B cell (primary cell): ENCODE results near the gene LAMC2. TPM values are rescaled to one million over a fixed set of nuclear protein-coding genes. Genes with fewer than 3 reads are reported as not detected.

Experiments used
- ATAC-seq: fragments of 200-7000 bp; cut with Tn5 transposase; one replicate; pipeline ENCODE4 v1.10.0; 2021; ENCODE audit warnings: low read depth, mild to moderate bottlenecking, moderate number of reproducible peaks, moderate library complexity
- CTCF ChIA-PET: fragments of 350-600 bp; sonication (Branson Sonifier 250); formaldehyde crosslinking; loops from one replicate; lab custom pipeline; 2021; ENCODE audit warnings: antibody characterized with exemption, inconsistent platforms; lab: Charles Lee
- POLR2A ChIA-PET: fragments of 350-600 bp; sonication (Branson Sonifier 250); formaldehyde crosslinking; loops from one replicate; lab custom pipeline; 2021; ENCODE audit warnings: antibody characterized with exemption; lab: Charles Lee
- DNase-seq: peaks from one replicate; pipeline ENCODE4 v3.0.0; 2013
- H2AFZ ChIP-seq: 2 replicates; pipeline ENCODE4 v1.6.1; 2012; ENCODE audit warnings: mild to moderate bottlenecking, low read depth, low read length; ENCODE audit not compliant: insufficient read depth, poor library complexity, severe bottlenecking
- H3K27ac ChIP-seq, 2 donors: 1 replicate in 1 of 2; 2 replicates in 1 of 2; pipeline ENCODE4 v1.5.1; 2012 to 2013; ENCODE audit warnings: low read length in 2 of 2, mild to moderate bottlenecking in 2 of 2, moderate library complexity in 1 of 2
- H3K27me3 ChIP-seq, 4 experiments: fragments of 200-600 bp in 1 of 4; sonication (generic) in 1 of 4; replicated peaks in 1 of 4; 1 replicate in 2 of 4; 2 replicates in 2 of 4; pipeline versions ENCODE4 v1.6.1 to v1.7.0; 2013 to 2016; ENCODE audit warnings: low read length in 3 of 4, mild to moderate bottlenecking in 2 of 4, mixed read lengths in 1 of 4, moderate library complexity in 1 of 4; ENCODE audit not compliant: insufficient read depth in 4 of 4, control insufficient read depth in 3 of 4; ENCODE audit errors: control extremely low read depth in 1 of 4
- H3K36me3 ChIP-seq, 2 experiments: replicated peaks in 1 of 2; 1 replicate in 1 of 2; 2 replicates in 1 of 2; pipeline versions ENCODE4 v1.6.1 to v1.7.1; 2013; ENCODE audit warnings: low read length in 1 of 2; ENCODE audit not compliant: insufficient read depth in 2 of 2, control insufficient read depth in 1 of 2; ENCODE audit errors: control extremely low read depth in 1 of 2, extremely low read depth in 1 of 2
- H3K4me1 ChIP-seq, 2 donors: fragments of 200-600 bp in 1 of 2; sonication (generic) in 1 of 2; 1 replicate in 1 of 2; 2 replicates in 1 of 2; pipeline versions ENCODE4 v1.5.1 to v1.6.1; 2013 to 2017; ENCODE audit warnings: low read length in 2 of 2; ENCODE audit not compliant: control insufficient read depth in 2 of 2, insufficient read depth in 2 of 2
- H3K4me2 ChIP-seq: replicated peaks from 2 replicates; pipeline ENCODE3; 2012; ENCODE audit warnings: mild to moderate bottlenecking, low read depth, low read length; ENCODE audit not compliant: poor library complexity, severe bottlenecking
- H3K4me3 ChIP-seq, 5 experiments: fragments of 200-600 bp in 1 of 5; sonication (generic) in 1 of 5; 1 replicate in 3 of 5; 2 replicates in 2 of 5; pipeline versions ENCODE4 v1.5.1 to v1.7.0; 2011 to 2016; ENCODE audit warnings: low read length in 4 of 5, mild to moderate bottlenecking in 4 of 5, low read depth in 2 of 5, control low read depth in 1 of 5, moderate library complexity in 1 of 5; ENCODE audit not compliant: insufficient read depth in 1 of 5; ENCODE audit errors: control extremely low read depth in 1 of 5, extremely low read depth in 1 of 5
- H3K79me2 ChIP-seq: fragments of 200-600 bp; sonication (generic); one replicate; pipeline ENCODE4 v1.6.0; 2016; ENCODE audit warnings: low read length; ENCODE audit not compliant: control insufficient read depth, insufficient read depth
- H3K9ac ChIP-seq: fragments of 200-600 bp; sonication (generic); 2 replicates; pipeline ENCODE4 v1.6.1; 2017; ENCODE audit warnings: mild to moderate bottlenecking, low read length, moderate library complexity
- H3K9me3 ChIP-seq, 3 donors: one replicate each; pipeline versions ENCODE4 v1.6.1 to v1.7.1; 2013; ENCODE audit warnings: low read length in 2 of 3; ENCODE audit not compliant: control insufficient read depth in 2 of 3, insufficient read depth in 1 of 3; ENCODE audit errors: control extremely low read depth in 1 of 3
- H4K20me1 ChIP-seq: 2 replicates; pipeline ENCODE4 v1.6.0; 2012; ENCODE audit warnings: mild to moderate bottlenecking, low read length; ENCODE audit not compliant: insufficient read depth, control insufficient read depth, poor library complexity, severe bottlenecking
- H3K27ac Mint-ChIP-seq: one replicate; pipeline ENCODE4 v1.8.0; 2021; ENCODE audit warnings: mixed read lengths
- H3K27me3 Mint-ChIP-seq: one replicate; pipeline ENCODE4 v1.8.0; 2021; ENCODE audit warnings: mixed read lengths
- H3K4me1 Mint-ChIP-seq: one replicate; pipeline ENCODE4 v1.8.0; 2021; ENCODE audit warnings: mixed read lengths
- H3K4me3 Mint-ChIP-seq: one replicate; pipeline ENCODE4 v1.8.0; 2021; ENCODE audit warnings: mixed read lengths
- H3K9me3 Mint-ChIP-seq: one replicate; pipeline ENCODE4 v1.8.0; 2022; ENCODE audit warnings: mixed read lengths; ENCODE audit not compliant: insufficient read depth
- EZH2 ChIP-seq: IDR thresholded peaks from 2 replicates; pipeline ENCODE4 v1.6.1; 2012; ENCODE audit warnings: borderline replicate concordance, low read depth, mild to moderate bottlenecking, moderate library complexity, low read length; ENCODE audit not compliant: insufficient read depth, poor library complexity, severe bottlenecking
- WGBS: methylation state at CpG from one replicate; pipeline ENCODE4 v1.1.5; 2013; ENCODE audit warnings: missing lambda C conversion rate; ENCODE audit not compliant: insufficient coverage; 5-methylcytosine and 5-hydroxymethylcytosine counted together
- intact Hi-C: fragments of 100-400 bp; cut with micrococcal nuclease; formaldehyde crosslinking; loops from one replicate; pipeline ENCODE4 v1.10.0; 2022
- polyA plus RNA-seq: library from polyadenylated mRNA; depleted of rRNA; stranded (reverse); fragments of >200 nt; gene quantifications from 2 replicates; pipeline ENCODE4 v1.2.3, GENCODE V29; 2012
- total RNA-seq, 2 donors: library from RNA; stranded (reverse); fragments of 120-200 nt in 1 of 2; gene quantifications; 1 replicate in 1 of 2; 2 replicates in 1 of 2; pipeline versions ENCODE4 v1.2.3 to v1.2.4, GENCODE V29; 2013 to 2022
- TF ChIP-seq, protein P1 (sequence below): fragments of 200-600 bp; IDR thresholded peaks from one replicate; pipeline ENCODE4 v1.8.0; 2022; ENCODE audit warnings: antibody characterized with exemption, mild to moderate bottlenecking

LAMC2 gene
- total and polyA plus RNA-seq, 2 donors (not counting 1 experiment from before 2014, with no cell fraction given) = not detected

DNA sequence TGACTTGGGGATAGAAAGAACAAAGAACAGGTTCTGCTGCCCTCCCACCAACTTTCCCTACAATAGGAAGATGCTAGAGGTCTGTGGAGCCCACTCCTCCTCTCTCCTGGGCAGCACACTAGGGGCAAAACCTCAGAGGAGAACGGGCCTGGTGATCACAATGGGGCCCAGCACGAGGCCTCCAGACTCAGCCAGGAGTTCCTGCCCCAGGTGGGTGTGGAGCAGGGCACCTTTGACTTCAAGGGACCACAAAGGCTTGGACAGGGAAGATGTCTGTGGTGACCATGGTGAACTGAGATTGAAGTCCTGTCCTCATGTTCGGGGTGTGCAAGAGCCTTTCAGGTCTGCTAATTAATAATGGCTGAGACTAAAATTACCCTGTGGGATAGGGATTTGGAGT is 88.8 kb downstream of the LAMC2 start:
- H3K9ac ChIP-seq = no peak overlapping the region
- intact Hi-C loops = no loop called here
- H3K79me2 ChIP-seq = no peaks in the 10 kb centered on the region
- no peaks in the 10 kb centered on the region for H3K9me3 Mint-ChIP-seq
- H3K27me3 ChIP-seq = peaks cover 0 to 4% (median 0%) of the 10 kb centered on the region in 4 experiments
- H3K9me3 ChIP-seq = no peaks in the 10 kb centered on the region
- no peak overlapping the region for H3K4me3 ChIP-seq
- no peaks in the 10 kb centered on the region for H4K20me1 ChIP-seq
- H3K4me1 Mint-ChIP-seq = no peaks in the 10 kb centered on the region
- ChIA-PET CTCF (no interaction called here), POLR2A (no interaction called here)
- H3K36me3 ChIP-seq = no peaks in the 10 kb centered on the region
- no peak overlapping the region for H3K4me2 ChIP-seq
- no peak overlapping the region for H2AFZ ChIP-seq
- no peak overlapping the region for H3K27ac Mint-ChIP-seq
- H3K27me3 Mint-ChIP-seq = peaks cover 13% of the 10 kb centered on the region
- no peaks in the 10 kb centered on the region for H3K4me1 ChIP-seq
- no peak for TF ChIP-seq EZH2
- TF ChIP-seq, protein P1, sequence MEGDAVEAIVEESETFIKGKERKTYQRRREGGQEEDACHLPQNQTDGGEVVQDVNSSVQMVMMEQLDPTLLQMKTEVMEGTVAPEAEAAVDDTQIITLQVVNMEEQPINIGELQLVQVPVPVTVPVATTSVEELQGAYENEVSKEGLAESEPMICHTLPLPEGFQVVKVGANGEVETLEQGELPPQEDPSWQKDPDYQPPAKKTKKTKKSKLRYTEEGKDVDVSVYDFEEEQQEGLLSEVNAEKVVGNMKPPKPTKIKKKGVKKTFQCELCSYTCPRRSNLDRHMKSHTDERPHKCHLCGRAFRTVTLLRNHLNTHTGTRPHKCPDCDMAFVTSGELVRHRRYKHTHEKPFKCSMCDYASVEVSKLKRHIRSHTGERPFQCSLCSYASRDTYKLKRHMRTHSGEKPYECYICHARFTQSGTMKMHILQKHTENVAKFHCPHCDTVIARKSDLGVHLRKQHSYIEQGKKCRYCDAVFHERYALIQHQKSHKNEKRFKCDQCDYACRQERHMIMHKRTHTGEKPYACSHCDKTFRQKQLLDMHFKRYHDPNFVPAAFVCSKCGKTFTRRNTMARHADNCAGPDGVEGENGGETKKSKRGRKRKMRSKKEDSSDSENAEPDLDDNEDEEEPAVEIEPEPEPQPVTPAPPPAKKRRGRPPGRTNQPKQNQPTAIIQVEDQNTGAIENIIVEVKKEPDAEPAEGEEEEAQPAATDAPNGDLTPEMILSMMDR = no peak
- DNase-seq (no peak), ATAC-seq (no peak)
- WGBS = 87% methylated on average over 3 of the region's 3 CpGs
- H3K27ac ChIP-seq = no peak overlapping the region
- H3K4me3 Mint-ChIP-seq = no peak overlapping the region

GRCh38 chr1:183275322-183275721 is 89.3 kb downstream of the LAMC2 start:
- H3K4me3 ChIP-seq = no peak overlapping the region
- no peaks in the 10 kb centered on the region for H3K79me2 ChIP-seq
- DNase-seq = no peak
- H3K9me3 ChIP-seq = no peaks in the 10 kb centered on the region
- Mint-ChIP-seq H3K27me3 (peaks cover 13% of the 10 kb centered on the region), H3K4me3 (no peak overlapping the region), H3K4me1 (no peaks in the 10 kb centered on the region), H3K27ac (no peak overlapping the region), H3K9me3 (no peaks in the 10 kb centered on the region)
- TF ChIP-seq, protein P1 = no peak
- TF ChIP-seq EZH2 = no peak
- no peak overlapping the region for H3K27ac ChIP-seq
- no peak overlapping the region for H2AFZ ChIP-seq
- WGBS = 86% methylated on average over 1 of the region's 3 CpGs
- H3K9ac ChIP-seq = no peak overlapping the region
- H3K27me3 ChIP-seq = peaks cover 0 to 4% (median 0%) of the 10 kb centered on the region in 4 experiments
- ChIA-PET POLR2A (no interaction called here), CTCF (no interaction called here)
- no peaks in the 10 kb centered on the region for H4K20me1 ChIP-seq
- H3K4me2 ChIP-seq = no peak overlapping the region
- intact Hi-C loops = no loop called here
- no peak for ATAC-seq
- no peaks in the 10 kb centered on the region for H3K4me1 ChIP-seq
- no peaks in the 10 kb centered on the region for H3K36me3 ChIP-seq
